ENCODE data around the gene SELENOW.
"Not testable (repeated sequence)": the region's sequence is repeated elsewhere in the genome, so short reads cannot be mapped to it uniquely, and the experiment has no call there.

SELENOW gene

DNA sequence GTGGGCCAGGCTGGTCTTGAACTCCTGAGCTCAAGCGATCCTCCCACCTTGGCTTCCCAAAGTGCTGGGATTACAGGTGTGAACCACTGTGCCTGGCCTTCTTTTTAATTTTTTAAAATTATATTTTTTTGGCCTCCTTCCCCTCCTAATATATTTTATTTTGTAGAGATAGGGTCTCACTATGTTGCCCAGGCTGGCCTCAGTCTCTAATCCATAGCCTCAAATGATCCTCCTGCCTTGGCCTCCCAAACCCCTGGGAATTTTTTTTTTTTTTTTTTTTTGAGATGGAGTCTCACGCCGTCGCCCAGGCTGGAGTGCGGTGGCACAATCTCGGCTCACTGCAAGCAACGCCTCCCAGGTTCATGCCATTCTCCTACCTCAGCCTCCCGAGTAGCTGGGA lies 37.8 kb downstream of the SELENOW start:
- H3K4me1 Mint-ChIP-seq: peaks cover 14% of the 10 kb centered on the region
- not testable (repeated sequence) for H3K9me3 Mint-ChIP-seq; DNase-seq (ENCODE audit: low spot score in 2 of 2); H3K36me3 Mint-ChIP-seq; H3K27ac Mint-ChIP-seq; H3K4me3 Mint-ChIP-seq; ATAC-seq

GRCh38 chr19:47818221-47818620 lies 39.7 kb downstream of the SELENOW start:
- not testable (repeated sequence) for H3K27ac Mint-ChIP-seq, ATAC-seq
- H3K4me1 Mint-ChIP-seq: peaks cover 14% of the 10 kb centered on the region

GRCh38 chr19:47819858-47820257 lies 41.4 kb downstream of the SELENOW start:
- no peaks in the 10 kb centered on the region for H3K9me3 Mint-ChIP-seq

More at GRCh38 chr19:47818221-47818620, 39.7 kb downstream of the SELENOW start:
- DNase-seq (ENCODE audit: low spot score in 2 of 2); H3K9me3 Mint-ChIP-seq; H3K36me3 Mint-ChIP-seq; H3K4me3 Mint-ChIP-seq: not testable (repeated sequence)

DNA sequence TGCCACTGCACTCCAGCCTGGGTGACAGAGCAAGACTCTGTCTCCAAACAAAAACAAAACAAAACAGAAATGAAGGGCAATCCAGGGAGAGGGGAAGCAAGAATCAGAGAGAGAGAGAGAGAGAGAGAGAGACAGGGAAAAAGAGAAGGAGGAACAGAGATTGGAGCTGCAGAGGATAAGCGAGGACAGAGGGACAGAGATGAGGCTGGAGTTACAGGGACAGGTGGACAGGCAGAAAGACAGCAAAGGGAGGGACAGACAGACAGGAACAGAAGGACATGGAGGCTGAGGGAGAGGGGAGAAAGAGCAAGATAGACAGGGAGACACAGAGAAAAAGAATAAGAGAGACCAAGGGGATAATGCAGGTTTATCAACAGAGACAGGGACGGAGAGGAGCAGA lies 41.9 kb downstream of the SELENOW start:
- no peak overlapping the region for H3K4me3 Mint-ChIP-seq
- peaks cover 10% of the 10 kb centered on the region for H3K4me1 Mint-ChIP-seq
- ATAC-seq (no peak), DNase-seq (ENCODE audit: low spot score in 2 of 2) (no peak)
- H3K36me3 Mint-ChIP-seq: no peaks in the 10 kb centered on the region
- H3K27ac Mint-ChIP-seq: no peak overlapping the region
- H3K9me3 Mint-ChIP-seq: no peaks in the 10 kb centered on the region

More at GRCh38 chr19:47819858-47820257, 41.4 kb downstream of the SELENOW start:
- Mint-ChIP-seq H3K27ac (no peak overlapping the region), H3K4me3 (no peak overlapping the region), H3K36me3 (no peaks in the 10 kb centered on the region), H3K4me1 (peaks cover 10% of the 10 kb centered on the region)
- DNase-seq (ENCODE audit: low spot score in 2 of 2) (no peak), ATAC-seq (no peak)

DNA sequence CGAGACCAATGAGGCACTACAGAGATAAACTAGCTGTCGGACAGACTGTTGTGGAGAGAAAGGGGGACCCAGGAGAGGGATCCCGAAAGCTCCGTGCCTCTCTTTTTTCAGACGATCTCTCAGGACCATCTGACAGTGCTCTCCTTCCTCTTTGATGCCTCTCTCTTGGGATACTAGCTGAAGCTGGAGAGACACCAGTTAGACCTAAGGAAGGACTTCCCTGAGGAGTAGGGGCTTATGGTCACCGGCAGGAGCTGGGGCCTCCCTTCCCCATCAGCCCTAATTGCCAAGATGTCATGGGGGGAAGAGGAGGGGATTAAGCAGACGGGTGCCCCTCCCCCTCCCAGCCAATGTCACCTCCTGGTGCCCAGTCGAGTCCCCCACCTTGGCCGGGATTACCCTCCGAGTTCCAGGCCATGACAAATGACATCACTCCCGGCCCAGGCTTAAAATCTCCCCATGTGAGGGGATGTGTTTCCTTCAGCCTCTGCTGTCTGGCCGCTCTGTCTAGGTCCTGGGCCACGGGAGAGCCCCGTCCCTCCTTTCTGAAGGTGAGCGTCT lies 43.0 kb downstream of the SELENOW start, which contains the start of gene CRX:
Gene CRX, plus strand, starts transcription at position 478 of the 561 bp plus-strand sequence. CDS start 12,507 bp downstream, outside the sequence.
- no peak for ATAC-seq
- H3K4me1 Mint-ChIP-seq: peaks cover 10% of the 10 kb centered on the region
- no peaks in the 10 kb centered on the region for H3K36me3 Mint-ChIP-seq
- no peak for DNase-seq (ENCODE audit: low spot score in 2 of 2)
- no peak within 1 kb of the TSS for H3K4me3 Mint-ChIP-seq
- no peak within 1 kb of the TSS for H3K27ac Mint-ChIP-seq
- H3K9me3 Mint-ChIP-seq: no peaks in the 10 kb centered on the region

DNA sequence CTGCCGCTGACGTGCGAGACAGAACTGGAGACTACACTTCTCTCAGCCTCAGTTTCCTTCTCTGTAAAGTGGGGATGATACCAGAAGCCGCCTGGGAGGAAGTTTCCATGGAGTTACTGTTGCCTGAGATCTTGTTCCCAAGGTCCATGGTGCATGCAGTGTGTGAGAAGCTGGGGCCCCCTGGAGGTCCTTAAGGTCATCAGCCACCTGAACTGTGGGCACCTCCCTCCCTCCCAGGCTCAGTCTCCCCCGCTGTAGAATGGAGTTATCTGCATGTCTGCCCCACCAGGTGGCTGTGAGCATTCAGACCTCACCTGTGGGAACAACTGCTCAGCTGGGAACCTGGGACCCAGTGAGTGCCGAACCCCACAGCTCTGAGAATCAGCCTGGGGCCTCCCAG lies 45.9 kb downstream of the SELENOW start:
- H3K36me3 Mint-ChIP-seq: no peaks in the 10 kb centered on the region
- DNase-seq (ENCODE audit: low spot score in 2 of 2) (no peak), ATAC-seq (no peak)
- peaks cover 10% of the 10 kb centered on the region for H3K4me1 Mint-ChIP-seq
- no peak overlapping the region for H3K4me3 Mint-ChIP-seq
- no peak overlapping the region for H3K27ac Mint-ChIP-seq
- no peaks in the 10 kb centered on the region for H3K9me3 Mint-ChIP-seq

GRCh38 chr19:47826800-47827199 lies 48.3 kb downstream of the SELENOW start:
- no peaks in the 10 kb centered on the region for H3K9me3 Mint-ChIP-seq
- H3K27ac Mint-ChIP-seq: no peak overlapping the region
- H3K36me3 Mint-ChIP-seq: no peaks in the 10 kb centered on the region
- H3K4me3 Mint-ChIP-seq: no peak overlapping the region
- ATAC-seq (no peak), DNase-seq (ENCODE audit: low spot score in 2 of 2) (no peak)
- no peaks in the 10 kb centered on the region for H3K4me1 Mint-ChIP-seq

DNA sequence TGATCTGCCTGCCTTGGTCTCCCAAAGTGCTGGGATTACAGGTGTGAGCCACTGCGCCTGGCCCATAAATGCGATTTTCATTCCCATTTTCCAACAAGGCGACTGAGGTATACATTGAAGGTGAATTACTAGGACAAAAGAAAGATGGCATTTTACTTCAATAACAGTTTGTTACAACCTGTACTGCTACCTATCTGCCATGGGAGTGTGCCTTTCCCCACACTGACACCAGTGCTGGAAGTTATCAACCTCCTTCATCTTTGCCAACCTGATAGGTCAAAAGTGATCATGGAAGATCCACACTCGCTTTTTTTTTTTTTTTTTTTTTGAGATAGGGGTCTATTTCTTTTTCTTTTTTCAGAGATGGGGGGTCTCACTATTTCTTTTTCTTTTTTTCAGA lies 54.2 kb downstream of the SELENOW start:
- no peaks in the 10 kb centered on the region for H3K4me1 Mint-ChIP-seq
- H3K4me3 Mint-ChIP-seq: no peak overlapping the region
- ATAC-seq (no peak), DNase-seq (ENCODE audit: low spot score in 2 of 2) (no peak)
- H3K27ac Mint-ChIP-seq: no peak overlapping the region
- no peaks in the 10 kb centered on the region for H3K36me3 Mint-ChIP-seq
- no peaks in the 10 kb centered on the region for H3K9me3 Mint-ChIP-seq

Measured in stimulated activated effector memory CD8-positive, alpha-beta T cell treated with anti-CD3 and anti-CD28 coated beads, Interleukin-12 subunit alpha, Interleukin-12 subunit beta, amount 100 ng/mL, for 72 hours (primary cell).